Trophoblast cell (in vitro differentiated cells and primary cell): ENCODE results near the gene KIF26A.

ENCODE experiments used
- DNase-seq, 2 donors: peaks; one replicate each; pipeline ENCODE4 v3.0.0-alpha.2; 2016
- H2AFZ ChIP-seq: 2 replicates; pipeline ENCODE4 v1.6.1; 2013; ENCODE audit warnings: low read length, moderate library complexity, mild to moderate bottlenecking; ENCODE audit not compliant: insufficient read depth, poor library complexity
- H2AK5ac ChIP-seq: 2 replicates; pipeline ENCODE4 v1.6.1; 2013; ENCODE audit warnings: mild to moderate bottlenecking, low read length
- H2BK120ac ChIP-seq: 2 replicates; pipeline ENCODE4 v1.6.1; 2013; ENCODE audit warnings: low read length, mild to moderate bottlenecking, moderate library complexity; ENCODE audit not compliant: insufficient read depth, poor library complexity
- H2BK12ac ChIP-seq: 2 replicates; pipeline ENCODE4 v1.6.1; 2013; ENCODE audit warnings: mild to moderate bottlenecking, low read length, moderate library complexity
- H2BK5ac ChIP-seq: 2 replicates; pipeline ENCODE4 v1.6.1; 2013; ENCODE audit warnings: low read length, low read depth, moderate library complexity, mild to moderate bottlenecking; ENCODE audit not compliant: poor library complexity
- H3K14ac ChIP-seq: 2 replicates; pipeline ENCODE4 v1.6.1; 2013; ENCODE audit warnings: mild to moderate bottlenecking, low read length
- H3K18ac ChIP-seq: 2 replicates; pipeline ENCODE4 v1.6.1; 2013; ENCODE audit warnings: mild to moderate bottlenecking, low read length
- H3K23ac ChIP-seq: 2 replicates; pipeline ENCODE4 v1.6.1; 2013; ENCODE audit warnings: low read length
- H3K27ac ChIP-seq: 2 replicates; pipeline ENCODE4 v1.5.1; 2013; ENCODE audit warnings: low read depth, mild to moderate bottlenecking, inconsistent platforms, low read length, moderate library complexity
- H3K27me3 ChIP-seq: 2 replicates; pipeline ENCODE4 v1.6.1; 2013; ENCODE audit warnings: inconsistent platforms, mild to moderate bottlenecking, low read length, moderate library complexity; ENCODE audit not compliant: insufficient read depth
- H3K36me3 ChIP-seq, 2 experiments: 1 replicate in 1 of 2; 2 replicates in 1 of 2; pipeline ENCODE4 v1.6.1; 2013; ENCODE audit warnings: low read length in 2 of 2, mild to moderate bottlenecking in 2 of 2, moderate library complexity in 1 of 2; ENCODE audit not compliant: insufficient read depth in 2 of 2, control insufficient read depth in 1 of 2
- H3K4ac ChIP-seq: 2 replicates; pipeline ENCODE4 v1.6.1; 2013; ENCODE audit warnings: low read depth, mild to moderate bottlenecking, low read length, moderate library complexity
- H3K4me1 ChIP-seq, 2 experiments: 1 replicate in 1 of 2; 2 replicates in 1 of 2; pipeline ENCODE4 v1.6.1; 2013; ENCODE audit warnings: low read length in 2 of 2, mild to moderate bottlenecking in 2 of 2, moderate library complexity in 1 of 2; ENCODE audit not compliant: insufficient read depth in 2 of 2, control insufficient read depth in 1 of 2
- H3K4me2 ChIP-seq: 2 replicates; pipeline ENCODE4 v1.6.1; 2013; ENCODE audit warnings: inconsistent platforms, mild to moderate bottlenecking, low read length, moderate library complexity
- H3K4me3 ChIP-seq: 2 replicates; pipeline ENCODE4 v1.5.1; 2013; ENCODE audit warnings: mild to moderate bottlenecking, low read depth, low read length, inconsistent platforms
- H3K79me1 ChIP-seq: one replicate; pipeline ENCODE4 v1.6.1; 2013; ENCODE audit warnings: low read length
- H3K79me2 ChIP-seq: 2 replicates; pipeline ENCODE4 v1.6.1; 2013; ENCODE audit warnings: low read length, mild to moderate bottlenecking; ENCODE audit not compliant: control insufficient read depth, insufficient read depth, poor library complexity
- H3K9ac ChIP-seq: 2 replicates; pipeline ENCODE4 v1.6.1; 2013; ENCODE audit warnings: mild to moderate bottlenecking, low read length
- H3K9me3 ChIP-seq: 2 replicates; pipeline ENCODE4 v1.6.1; 2013; ENCODE audit warnings: low read depth, mild to moderate bottlenecking, control low read depth, inconsistent platforms, low read length; ENCODE audit not compliant: insufficient read depth
- H4K12ac ChIP-seq: 2 replicates; pipeline ENCODE4 v1.6.1; 2013; ENCODE audit warnings: low read depth, mild to moderate bottlenecking, low read length, moderate library complexity
- H4K8ac ChIP-seq: 2 replicates; pipeline ENCODE4 v1.6.1; 2013; ENCODE audit warnings: low read depth, mild to moderate bottlenecking, low read length, moderate library complexity
- H4K91ac ChIP-seq: one replicate; pipeline ENCODE4 v1.6.1; 2013; ENCODE audit warnings: low read depth, mild to moderate bottlenecking, low read length, moderate library complexity
- WGBS: extraction: QIAGEN DNeasy Blood & Tissue Kit; methylation state at CpG from one replicate; pipeline ENCODE4 v1.1.7; 2013; ENCODE audit warnings: missing lambda C conversion rate; ENCODE audit not compliant: insufficient read length, insufficient coverage; ENCODE audit errors: extremely low coverage; 5-methylcytosine and 5-hydroxymethylcytosine counted together

The KIF26A gene

DNA sequence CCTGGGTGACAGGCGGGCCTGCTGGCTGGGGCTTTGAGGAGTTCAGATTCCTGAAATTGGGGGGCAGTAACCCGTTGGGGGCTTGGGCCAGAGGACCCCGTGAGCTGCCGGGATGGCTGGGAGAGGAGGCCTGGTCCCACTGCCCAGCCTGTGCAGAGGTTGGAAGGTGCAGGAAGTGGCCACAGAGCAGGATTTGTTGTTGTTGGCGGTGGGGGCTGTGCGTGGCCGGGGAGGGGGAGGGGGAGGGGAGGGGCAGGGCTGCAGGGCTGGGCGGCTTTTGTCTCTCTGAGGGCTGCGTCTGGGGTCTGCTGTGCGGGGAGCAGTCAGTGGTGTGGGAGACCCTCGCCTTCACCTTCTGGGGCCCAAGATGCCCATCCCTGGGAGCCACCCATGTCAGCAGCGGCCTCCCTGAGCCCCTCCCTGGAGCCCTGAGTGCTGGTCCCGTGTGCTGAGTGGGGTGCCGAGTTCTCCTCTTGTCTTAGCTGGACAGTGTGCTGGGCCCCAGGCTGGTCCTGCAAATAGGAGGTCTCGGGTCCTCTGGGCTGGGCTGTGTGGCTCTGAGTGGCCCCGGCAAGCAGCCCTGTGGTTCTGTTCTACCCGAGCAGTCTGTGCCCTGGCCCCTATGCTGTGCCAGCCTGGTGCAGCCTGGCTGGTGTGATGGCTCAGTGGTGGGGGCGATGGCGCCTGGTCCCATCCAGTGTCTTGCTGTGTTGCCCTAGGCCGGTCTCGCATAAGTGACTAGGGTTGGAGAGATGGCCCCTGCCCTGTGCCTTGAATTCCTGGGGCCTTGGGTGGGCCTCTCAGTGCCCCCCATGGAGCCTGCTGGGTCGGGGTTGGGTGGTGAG lies 10.3 kb downstream of the KIF26A start:
- no peak overlapping the region for H3K4me3 ChIP-seq
- WGBS, result no CpG with 5 or more reads among the region's 22 CpGs
- peak overlapping the region; percentile 31 for H2AFZ ChIP-seq
- peak overlapping the region; percentile 75 for H4K8ac ChIP-seq
- H3K27ac ChIP-seq, result peak overlapping the region; percentile 90
- peaks cover 24% of the 10 kb centered on the region for H3K79me1 ChIP-seq
- H3K4ac ChIP-seq, result peak overlapping the region; percentile 90
- H4K12ac ChIP-seq, result peak overlapping the region; percentile 52
- no peak overlapping the region for H3K9ac ChIP-seq
- H3K27me3 ChIP-seq, result no peaks in the 10 kb centered on the region
- H3K4me1 ChIP-seq, result peaks cover 30 to 36% of the 10 kb centered on the region in 2 experiments
- DNase-seq, result no peak
- peak overlapping the region; percentile 89 for H2BK120ac ChIP-seq
- no peaks in the 10 kb centered on the region for H3K9me3 ChIP-seq
- no peaks in the 10 kb centered on the region for H3K36me3 ChIP-seq
- peak overlapping the region; percentile 80 for H2BK5ac ChIP-seq
- H3K23ac ChIP-seq, result no peak overlapping the region
- peak overlapping the region; percentile 89 for H4K91ac ChIP-seq
- peak overlapping the region; percentile 97 for H2AK5ac ChIP-seq
- H3K14ac ChIP-seq, result peak overlapping the region; percentile 83
- H3K18ac ChIP-seq, result peak overlapping the region; percentile 94
- peaks cover 4% of the 10 kb centered on the region for H3K79me2 ChIP-seq
- H3K4me2 ChIP-seq, result no peak overlapping the region
- H2BK12ac ChIP-seq, result peak overlapping the region; percentile 89

DNA sequence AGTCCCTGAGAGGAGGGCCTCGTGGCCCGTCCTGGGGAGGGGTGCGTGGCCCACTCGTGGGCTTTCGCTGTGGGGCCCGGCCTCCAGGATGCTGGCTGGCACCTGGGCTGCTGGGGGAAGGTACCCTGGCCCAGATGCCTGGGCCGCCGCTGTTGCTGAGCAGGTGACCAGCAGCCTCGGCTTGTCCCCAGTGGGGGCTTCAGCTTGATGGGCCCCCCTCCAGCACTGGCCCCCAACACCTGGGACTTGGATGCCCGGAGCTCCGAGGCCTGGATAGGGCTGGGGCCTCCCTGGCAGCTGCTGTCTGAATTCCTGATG lies 10.8 kb downstream of the KIF26A start:
- Histone ChIP-seq H3K4me1 (peaks cover 30 to 36% of the 10 kb centered on the region in 2 experiments), H3K27ac (peak overlapping the region; percentile 90), H4K12ac (no peak overlapping the region), H3K27me3 (no peaks in the 10 kb centered on the region), H2BK120ac (peak overlapping the region; percentile 89), H3K23ac (no peak overlapping the region), H3K79me1 (peaks cover 24% of the 10 kb centered on the region), H4K91ac (peak overlapping the region; percentile 89), H3K4ac (peak overlapping the region; percentile 90), H3K9me3 (no peaks in the 10 kb centered on the region), H3K36me3 (no peaks in the 10 kb centered on the region), H3K18ac (peak overlapping the region; percentile 94), H4K8ac (peak overlapping the region; percentile 75), H2BK12ac (peak overlapping the region; percentile 89), H2AK5ac (peak overlapping the region; percentile 97), H3K4me3 (no peak overlapping the region), H3K9ac (no peak overlapping the region), H3K14ac (peak overlapping the region; percentile 83), H3K79me2 (peaks cover 4% of the 10 kb centered on the region), H2AFZ (no peak overlapping the region), H3K4me2 (peak overlapping the region; percentile 47), H2BK5ac (peak overlapping the region; percentile 80)
- WGBS, result no CpG with 5 or more reads among the region's 11 CpGs
- DNase-seq, result no peak

DNA sequence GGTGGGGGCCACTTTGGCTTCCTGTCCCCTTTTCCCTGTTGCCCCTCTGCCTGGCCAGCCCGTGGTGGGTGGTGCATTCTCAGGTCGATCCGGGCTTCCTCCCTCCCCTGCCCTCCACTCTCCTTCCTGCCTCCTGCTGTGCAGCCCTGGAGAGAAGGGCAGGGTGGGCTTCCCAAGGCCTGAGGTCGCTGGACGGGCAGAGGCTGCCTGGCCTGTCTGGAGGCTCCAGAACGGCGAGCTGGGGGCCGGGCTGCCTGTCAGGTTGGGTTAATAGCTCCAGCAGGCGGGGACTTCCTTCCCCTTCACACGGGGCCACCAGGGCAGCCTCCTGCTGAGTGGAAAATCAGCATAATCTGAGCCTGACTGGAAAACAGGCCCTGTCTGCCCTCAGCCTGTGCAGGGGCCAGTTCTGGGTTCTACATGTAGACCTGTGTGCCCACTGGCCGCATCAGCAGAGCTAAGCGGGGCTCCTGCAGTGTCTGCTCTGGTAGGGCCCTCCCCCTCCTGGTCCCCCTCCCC lies 11.3 kb downstream of the KIF26A start:
- Histone ChIP-seq H3K27me3 (no peaks in the 10 kb centered on the region), H2AK5ac (no peak overlapping the region), H3K18ac (no peak overlapping the region), H3K79me1 (peaks cover 24% of the 10 kb centered on the region), H4K91ac (peak overlapping the region; percentile 89), H3K79me2 (peaks cover 4% of the 10 kb centered on the region), H3K4ac (no peak overlapping the region), H3K36me3 (no peaks in the 10 kb centered on the region), H3K9ac (no peak overlapping the region), H3K23ac (no peak overlapping the region), H2BK120ac (peak overlapping the region; percentile 89), H2BK5ac (peak overlapping the region; percentile 80), H2BK12ac (peak overlapping the region; percentile 89), H4K12ac (no peak overlapping the region), H3K4me2 (peak overlapping the region; percentile 47), H3K27ac (peak overlapping the region; percentile 90), H2AFZ (no peak overlapping the region), H3K9me3 (no peaks in the 10 kb centered on the region), H3K4me3 (no peak overlapping the region), H3K14ac (no peak overlapping the region), H4K8ac (peak overlapping the region; percentile 1), H3K4me1 (peaks cover 30 to 36% of the 10 kb centered on the region in 2 experiments)
- DNase-seq, result no peak
- no CpG with 5 or more reads among the region's 12 CpGs for WGBS

DNA sequence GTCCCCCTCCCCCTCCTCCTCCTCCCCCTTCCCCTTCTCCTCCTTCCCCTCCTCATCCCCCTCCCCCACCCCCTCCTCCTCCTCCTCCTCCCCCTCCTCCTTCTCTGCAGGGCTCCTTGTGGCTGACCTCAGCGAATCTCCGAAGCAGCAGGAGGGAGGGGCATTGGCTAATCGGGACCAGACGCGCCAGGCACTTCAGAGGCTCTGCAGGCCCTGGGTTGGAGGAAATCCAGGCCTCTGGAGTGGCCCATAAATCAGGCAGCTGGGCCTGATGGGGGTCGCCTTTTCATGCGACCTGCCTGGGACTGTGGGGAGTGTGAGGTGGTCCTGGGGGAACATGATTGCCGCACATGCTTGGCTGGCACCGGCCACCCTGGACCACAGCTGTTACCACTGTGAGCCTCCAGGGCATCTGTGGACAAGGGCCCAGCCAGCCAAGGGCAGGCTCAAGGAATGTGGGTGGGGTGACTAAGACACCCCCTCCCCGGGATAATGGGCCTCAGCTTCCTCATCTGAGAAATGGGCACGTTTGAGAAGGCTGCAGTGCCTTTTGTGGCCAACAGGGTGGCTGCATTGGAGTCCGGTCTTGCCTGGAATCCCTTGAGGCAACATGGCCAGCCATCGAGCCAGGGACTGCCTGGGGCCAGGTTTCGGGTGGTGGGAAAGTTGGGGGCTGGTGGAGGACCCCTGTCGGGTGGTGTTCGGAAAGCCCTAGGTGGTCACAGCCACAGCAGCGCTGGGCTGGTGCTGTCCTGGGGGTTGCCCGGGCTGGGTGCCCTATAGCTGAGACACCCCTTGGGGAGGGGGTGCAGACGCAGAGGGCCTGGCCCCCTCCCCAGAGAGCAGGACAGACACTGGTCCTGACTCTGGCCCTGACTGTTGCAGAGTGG lies 12.0 kb downstream of the KIF26A start:
- no peak overlapping the region for H2AFZ ChIP-seq

More for the DNA sequence above, 12.0 kb downstream of the KIF26A start:
- Histone ChIP-seq H3K23ac (no peak overlapping the region), H4K91ac (peak overlapping the region; percentile 67), H3K27me3 (no peaks in the 10 kb centered on the region), H2BK12ac (peak overlapping the region; percentile 73), H2AK5ac (peak overlapping the region; percentile 50), H2BK120ac (peak overlapping the region; percentile 9), H3K4me1 (peaks cover 30 to 36% of the 10 kb centered on the region in 2 experiments), H3K9ac (no peak overlapping the region), H3K79me1 (peaks cover 24% of the 10 kb centered on the region), H3K4me3 (no peak overlapping the region), H3K36me3 (no peaks in the 10 kb centered on the region), H2BK5ac (peak overlapping the region; percentile 3), H3K4me2 (peak overlapping the region; percentile 30), H3K18ac (peak overlapping the region; percentile 8), H4K8ac (peak overlapping the region; percentile 8), H3K79me2 (peaks cover 4% of the 10 kb centered on the region), H4K12ac (no peak overlapping the region), H3K14ac (peak overlapping the region; percentile 10), H3K9me3 (no peaks in the 10 kb centered on the region), H3K4ac (no peak overlapping the region), H3K27ac (peak overlapping the region; percentile 72)
- no CpG with 5 or more reads among the region's 19 CpGs for WGBS
- DNase-seq, result no peak
